Urinary bladder (tissue), 4 donors: ENCODE measurements around the gene PNCK. TPM values are rescaled to one million over a fixed set of nuclear protein-coding genes. Genes with fewer than 3 reads are reported as not detected.

Source experiments
- DNase-seq: peaks from one replicate; pipeline ENCODE4 v3.0.0-alpha.2; 2015; ENCODE audit errors: extremely low spot score
- H3K27ac ChIP-seq: one replicate; pipeline ENCODE4 v1.5.1; 2013; ENCODE audit warnings: low read depth, mild to moderate bottlenecking, moderate library complexity
- H3K36me3 ChIP-seq: one replicate; pipeline ENCODE4 v1.6.1; 2013; ENCODE audit warnings: mild to moderate bottlenecking, moderate library complexity; ENCODE audit not compliant: insufficient read depth
- H3K4me1 ChIP-seq: one replicate; pipeline ENCODE4 v1.6.1; 2013; ENCODE audit warnings: mild to moderate bottlenecking, moderate library complexity; ENCODE audit not compliant: insufficient read depth
- H3K4me3 ChIP-seq: one replicate; pipeline ENCODE4 v1.5.1; 2013; ENCODE audit warnings: low read depth, low read length
- WGBS: extraction: QIAGEN DNeasy Blood & Tissue Kit; methylation state at CpG from one replicate; pipeline ENCODE4 v1.1.7; 2013; 5-methylcytosine and 5-hydroxymethylcytosine counted together
- polyA plus RNA-seq: library from polyadenylated mRNA; stranded (reverse); fragments of 200-250 nt; gene quantifications from one replicate; pipeline ENCODE4 v1.2.3, GENCODE V29; 2013
- small RNA-seq: library from RNA; depleted of rRNA; stranded (forward); fragments of <200 nt; gene quantifications from one replicate; pipeline ENCODE3, GENCODE V24; 2014
- total RNA-seq: library from RNA; depleted of rRNA; stranded (reverse); fragments of >200 nt; gene quantifications from one replicate; pipeline ENCODE4 v1.2.3, GENCODE V29; 2014
- donor health status: healthy with polysubstance abuse.
- donor health status: healthy.

The PNCK gene
- total and polyA plus RNA-seq, 2 donors, result 10.3 to 73.7 TPM

GRCh38 chrX:153623310-153624029 lies 50.1 kb downstream of the PNCK start:
- 76% methylated on average over 16 of the region's 16 CpGs for WGBS
- no peak overlapping the region for H3K27ac ChIP-seq
- DNase-seq, result no peak
- H3K4me3 ChIP-seq, result no peak overlapping the region
- H3K4me1 ChIP-seq, result no peaks in the 10 kb centered on the region
- H3K36me3 ChIP-seq, result no peaks in the 10 kb centered on the region

GRCh38 chrX:153622661-153623309 lies 50.8 kb downstream of the PNCK start:
- WGBS, result 59% methylated on average over 17 of the region's 17 CpGs
- H3K4me1 ChIP-seq, result no peaks in the 10 kb centered on the region

GRCh38 chrX:153621949-153622598 lies 51.5 kb downstream of the PNCK start:
- DNase-seq, result no peak
- Histone ChIP-seq H3K36me3 (no peaks in the 10 kb centered on the region), H3K4me3 (no peak overlapping the region), H3K4me1 (no peaks in the 10 kb centered on the region), H3K27ac (no peak overlapping the region)
- WGBS, result 90% methylated on average over 27 of the region's 27 CpGs

More at GRCh38 chrX:153622661-153623309, 50.8 kb downstream of the PNCK start:
- DNase-seq, result no peak
- H3K36me3 ChIP-seq, result no peaks in the 10 kb centered on the region
- no peak overlapping the region for H3K4me3 ChIP-seq
- no peak overlapping the region for H3K27ac ChIP-seq

- WGBS, result 81% methylated on average over 5 of the region's 5 CpGs
- no peaks in the 10 kb centered on the region for H3K36me3 ChIP-seq
- DNase-seq, result no peak
- H3K4me1 ChIP-seq, result no peaks in the 10 kb centered on the region
- H3K4me3 ChIP-seq, result no peak overlapping the region
- H3K27ac ChIP-seq, result no peak overlapping the region
Observed at GRCh38 chrX:153620576-153620975, 53.0 kb downstream of the PNCK start.

Small RNA genes lying within 50 kb of the gene (small RNA-seq; reads per million reads assigned to genes)
- not detected for gene RN7SL687P

Other genes with a start within 250 kb of the PNCK start
- gene TREX2, start 227.8 kb downstream of the PNCK start, total RNA-seq, result 0.21 TPM
- 0.49 TPM for gene TREX2, start 227.8 kb downstream of the PNCK start, polyA plus RNA-seq
- 17.1 TPM for gene HAUS7, start 203.2 kb downstream of the PNCK start, total RNA-seq
- 26.6 TPM for gene HAUS7, start 203.2 kb downstream of the PNCK start, polyA plus RNA-seq
- 57.7 TPM for gene BGN, start 178.8 kb downstream of the PNCK start, total RNA-seq
- gene BGN, start 178.8 kb downstream of the PNCK start, polyA plus RNA-seq, result 189 TPM
- gene ATP2B3, start 156.2 kb downstream of the PNCK start, total RNA-seq, result 0.69 TPM
- gene ATP2B3, start 156.2 kb downstream of the PNCK start, polyA plus RNA-seq, result 0.10 TPM
- 11.8 TPM for gene CCNQ, start 74.7 kb downstream of the PNCK start, total RNA-seq
- gene CCNQ, start 74.7 kb downstream of the PNCK start, polyA plus RNA-seq, result 33.1 TPM
- 0.63 TPM for gene DUSP9, start 26.6 kb downstream of the PNCK start, total RNA-seq
- 1.2 TPM for gene DUSP9, start 26.6 kb downstream of the PNCK start, polyA plus RNA-seq
- gene SLC6A8, start 14.1 kb upstream of the PNCK start, total RNA-seq, result 10.0 TPM
- gene SLC6A8, start 14.1 kb upstream of the PNCK start, polyA plus RNA-seq, result 76.1 TPM
- gene BCAP31, start 50.6 kb upstream of the PNCK start, total RNA-seq, result 68.6 TPM
- gene BCAP31, start 50.6 kb upstream of the PNCK start, polyA plus RNA-seq, result 239 TPM
- 5.2 TPM for gene ABCD1, start 51.0 kb upstream of the PNCK start, total RNA-seq
- 19.0 TPM for gene ABCD1, start 51.0 kb upstream of the PNCK start, polyA plus RNA-seq
- 5.9 TPM for gene PLXNB3, start 90.4 kb upstream of the PNCK start, total RNA-seq
- gene PLXNB3, start 90.4 kb upstream of the PNCK start, polyA plus RNA-seq, result 25.8 TPM
- 4.3 TPM for gene SRPK3, start 107.2 kb upstream of the PNCK start, total RNA-seq
- gene SRPK3, start 107.2 kb upstream of the PNCK start, polyA plus RNA-seq, result 2.3 TPM
- gene IDH3G, start 120.6 kb upstream of the PNCK start, total RNA-seq, result 21.0 TPM
- 67.4 TPM for gene IDH3G, start 120.6 kb upstream of the PNCK start, polyA plus RNA-seq
- gene SSR4, start 120.9 kb upstream of the PNCK start, total RNA-seq, result 102 TPM
- 326 TPM for gene SSR4, start 120.9 kb upstream of the PNCK start, polyA plus RNA-seq
- 6.6 TPM for gene PDZD4, start 156.7 kb upstream of the PNCK start, total RNA-seq
- 28.0 TPM for gene PDZD4, start 156.7 kb upstream of the PNCK start, polyA plus RNA-seq
- gene L1CAM, start 212.4 kb upstream of the PNCK start, total RNA-seq, result 5.6 TPM
- gene L1CAM, start 212.4 kb upstream of the PNCK start, polyA plus RNA-seq, result 12.7 TPM
- gene AVPR2, start 230.9 kb upstream of the PNCK start, total RNA-seq, result 0.53 TPM
- 7.7 TPM for gene AVPR2, start 230.9 kb upstream of the PNCK start, polyA plus RNA-seq